GM18907 (cell line): Measurements from ENCODE around the gene HMCES.

ENCODE experiments used
- ATAC-seq: cut with Tn5 transposase; IDR thresholded peaks from one replicate; pipeline ENCODE4 v1.9.1; 2021; ENCODE audit warnings: mild to moderate bottlenecking, moderate library complexity; ENCODE audit not compliant: unreplicated experiment

HMCES gene

GRCh38 chr3:129304146-129304961, 25.7 kb downstream of the HMCES start:
- ATAC-seq = no peak

DNA sequence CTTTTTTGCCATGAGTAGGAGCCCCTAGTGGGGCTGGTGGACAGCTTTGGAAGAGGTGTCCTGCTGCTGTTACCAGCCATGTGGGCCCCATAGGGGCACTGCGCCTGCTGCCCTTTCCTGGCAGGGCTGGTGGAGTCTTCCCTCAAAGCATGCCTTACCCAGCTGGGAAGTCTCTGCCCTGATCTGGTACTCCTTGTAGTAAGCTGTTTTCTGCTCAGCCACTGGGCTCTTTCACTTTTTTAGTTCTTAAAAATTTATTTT, 26.2 kb downstream of the HMCES start:
- ATAC-seq = no peak

- ATAC-seq = no peak
These were observed 27.0 kb downstream of the HMCES start for GRCh38 chr3:129305592-129306091.

DNA sequence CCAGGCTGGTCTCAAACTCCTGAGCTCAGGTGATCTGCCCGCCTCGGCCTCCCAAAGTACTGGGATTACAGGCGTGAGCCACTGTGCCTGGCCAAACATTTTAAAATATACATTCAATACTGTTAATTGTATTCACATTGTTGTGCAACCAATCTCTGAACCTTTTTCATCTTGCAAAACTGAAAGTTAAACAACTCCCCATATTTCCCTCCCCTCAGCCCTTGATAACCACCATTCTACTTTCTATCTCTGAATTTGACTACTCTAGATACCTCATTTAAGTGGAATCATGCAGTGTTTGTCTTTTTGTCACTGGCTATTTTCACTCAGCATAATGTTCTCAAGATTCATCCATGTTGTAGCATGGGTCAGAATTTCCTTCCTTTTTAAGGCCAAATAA, 30.0 kb downstream of the HMCES start:
- no peak for ATAC-seq

DNA sequence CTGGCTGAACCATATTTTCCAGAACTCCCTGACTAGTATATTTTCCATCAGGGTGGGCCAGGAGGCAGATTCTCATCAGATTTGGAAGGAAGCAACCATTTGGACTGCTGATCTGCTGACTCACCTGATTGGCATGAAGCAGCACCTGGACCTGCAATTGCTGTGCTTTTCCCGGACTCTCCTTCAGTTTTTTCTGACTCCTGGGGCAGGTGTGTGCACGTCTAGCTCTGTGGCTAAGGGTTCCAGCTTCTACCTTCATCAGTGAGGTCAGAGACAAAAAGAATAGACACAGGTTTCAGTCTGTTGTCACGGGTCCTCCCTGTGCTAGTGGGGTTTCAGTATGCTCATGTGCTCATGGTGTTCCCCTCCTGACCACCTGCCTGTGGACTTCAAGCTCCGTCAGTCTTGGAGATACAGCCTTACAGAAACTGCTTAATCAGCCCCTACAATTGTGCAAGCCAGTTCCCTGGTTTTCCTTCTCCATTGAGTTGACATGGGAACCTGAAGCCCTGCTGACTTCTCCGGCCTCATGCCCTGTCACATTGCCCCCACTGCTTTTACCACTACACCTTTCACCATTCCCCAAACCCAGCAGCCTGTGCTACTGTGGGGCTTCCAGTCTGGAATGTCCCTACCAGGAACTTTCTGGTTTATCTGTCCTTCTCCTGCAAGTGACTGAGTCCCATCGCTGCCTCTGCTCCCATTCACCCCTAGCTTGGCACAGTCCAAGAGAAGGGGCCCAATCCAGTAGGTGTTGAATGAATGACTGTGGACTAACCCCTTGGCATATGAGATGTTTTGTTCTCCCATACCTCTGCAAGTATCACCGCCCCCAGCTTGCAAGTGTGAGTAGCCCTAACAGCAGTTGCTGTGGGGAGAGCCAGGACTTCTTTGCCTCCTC, 31.7 kb downstream of the HMCES start:
- ATAC-seq = no peak

- no peak for ATAC-seq
These were observed 32.6 kb downstream of the HMCES start for GRCh38 chr3:129311054-129311902.

DNA sequence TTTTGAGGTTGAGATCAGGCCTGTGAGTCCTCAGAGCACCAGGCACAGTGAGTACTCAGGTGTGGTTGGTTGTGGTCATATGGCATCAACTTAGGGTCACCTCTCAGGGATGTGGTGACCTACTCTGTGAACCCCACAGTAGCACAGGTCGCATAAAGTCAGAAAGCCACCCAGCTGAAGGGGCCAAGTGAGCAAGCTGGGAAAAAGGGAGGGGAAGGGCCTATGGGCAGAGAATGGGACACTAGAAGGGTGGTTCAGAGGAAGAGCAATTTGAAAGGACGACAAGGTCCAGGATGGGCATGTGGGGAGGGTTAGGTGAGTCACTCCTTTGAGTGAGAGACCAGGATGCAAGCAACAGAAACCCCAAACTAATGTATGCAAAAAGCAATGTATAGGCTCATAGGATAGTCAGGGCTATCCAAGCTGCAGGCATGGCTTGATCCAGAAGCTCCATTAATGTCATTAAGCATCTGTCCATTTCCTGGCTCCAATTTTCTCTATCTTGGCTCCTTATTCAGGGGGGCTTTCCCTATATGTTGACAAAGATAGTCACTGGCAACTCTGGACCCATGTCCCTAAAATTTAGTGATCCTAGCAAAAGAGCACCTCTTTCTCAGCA, 33.5 kb downstream of the HMCES start:
- no peak for ATAC-seq

- no peak for ATAC-seq
These were observed 34.2 kb downstream of the HMCES start for GRCh38 chr3:129312671-129313414.

GRCh38 chr3:129313415-129313664, 34.7 kb downstream of the HMCES start:
- no peak for ATAC-seq

DNA sequence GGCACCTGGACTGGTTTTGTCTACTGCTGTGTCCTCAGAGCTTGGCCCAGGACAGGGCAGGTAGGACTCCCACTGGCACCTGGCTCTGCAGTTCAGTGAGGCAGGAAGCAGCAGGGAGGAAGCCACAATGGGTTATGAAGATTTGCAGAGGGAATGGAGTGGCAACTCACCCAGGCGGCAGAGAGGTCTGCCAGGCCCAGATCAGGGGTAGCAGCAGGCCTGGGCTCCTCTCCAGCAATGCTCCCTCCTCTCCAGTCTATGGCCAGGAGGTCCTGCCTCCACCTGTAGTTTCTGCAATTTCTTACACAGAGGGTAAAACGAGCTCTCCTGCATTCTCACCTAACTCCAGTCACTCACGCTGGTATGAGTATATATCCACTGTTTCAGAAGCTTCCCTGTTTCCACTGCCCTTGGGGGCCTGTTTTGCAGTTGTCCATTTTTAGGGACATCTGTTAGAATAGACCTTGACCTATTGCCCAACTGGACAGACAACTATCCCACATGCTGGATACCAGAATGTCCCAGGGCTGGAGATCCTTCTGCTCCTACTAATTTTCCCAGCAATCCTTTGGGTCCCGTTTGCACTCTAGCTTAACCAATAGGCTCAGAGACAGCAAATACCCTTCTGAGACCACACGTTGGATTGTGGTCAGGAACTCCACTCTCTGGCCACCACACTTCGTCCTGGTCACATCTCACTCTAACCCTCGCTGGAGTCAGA, 35.2 kb downstream of the HMCES start:
- no peak for ATAC-seq

- peak; percentile 33 for ATAC-seq
These were observed 35.9 kb downstream of the HMCES start for GRCh38 chr3:129314386-129315222.

GRCh38 chr3:129315223-129315997, 36.7 kb downstream of the HMCES start:
- no peak for ATAC-seq

GRCh38 chr3:129315998-129316247, 37.3 kb downstream of the HMCES start:
- no peak for ATAC-seq

- ATAC-seq = peak; percentile 38
These were observed 37.8 kb downstream of the HMCES start for GRCh38 chr3:129316248-129317013.

DNA sequence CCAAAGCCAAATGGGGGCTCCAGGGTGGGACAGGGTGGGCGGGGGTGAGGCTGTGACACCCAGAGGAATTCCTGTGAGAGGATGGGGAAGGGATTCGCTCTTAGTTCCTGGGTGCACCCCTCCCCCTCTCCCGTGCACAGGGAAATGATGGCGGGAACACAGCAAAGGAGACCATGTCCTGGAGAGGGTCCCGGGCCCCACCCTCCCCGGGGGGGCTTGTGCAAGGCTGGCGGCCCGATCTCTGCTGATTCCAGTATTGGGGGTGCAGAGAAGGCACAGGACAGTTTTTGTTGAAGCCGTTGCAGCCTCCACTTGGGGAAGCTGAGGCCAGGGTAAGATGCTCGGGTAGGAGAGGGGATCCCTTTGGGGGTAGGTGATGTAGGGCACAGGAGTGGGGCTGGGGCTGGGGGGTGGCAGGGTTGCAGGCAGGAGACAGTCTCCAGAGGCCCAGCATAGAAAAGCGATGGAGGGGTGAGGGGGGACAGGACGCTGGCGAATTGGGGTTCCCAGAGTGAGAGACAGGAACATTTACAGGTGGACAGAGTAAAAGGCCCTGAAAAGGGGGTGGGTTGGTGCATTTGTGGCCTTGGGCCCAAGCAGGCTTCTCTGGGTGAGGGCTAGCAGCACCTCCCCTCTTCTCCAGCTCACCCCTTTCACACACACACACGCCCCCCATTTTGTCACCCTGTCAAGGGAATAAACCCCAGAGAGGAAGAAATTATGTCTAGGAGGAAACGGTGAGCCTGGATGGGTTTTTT, 38.5 kb downstream of the HMCES start:
- no peak for ATAC-seq

DNA sequence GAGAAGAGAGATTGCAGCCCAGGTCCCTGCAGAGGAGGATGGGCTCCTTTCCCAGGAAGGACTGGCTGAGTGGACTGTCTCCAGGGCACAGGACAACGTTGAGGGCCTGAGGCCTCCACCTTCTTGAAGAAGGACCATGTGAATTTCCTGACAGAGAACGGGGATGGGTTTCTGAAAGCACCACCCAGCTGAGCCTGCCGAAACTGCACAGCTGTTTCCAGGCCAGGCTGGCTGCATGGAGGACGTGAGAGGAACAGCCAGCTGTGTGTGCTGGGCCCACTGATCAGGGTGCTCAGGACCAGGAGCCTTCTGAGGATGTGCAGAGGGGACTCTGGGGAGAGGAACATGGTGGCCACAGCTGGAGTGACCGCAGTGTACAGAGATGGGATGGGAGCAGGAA, 39.2 kb downstream of the HMCES start:
- ATAC-seq = no peak

GRCh38 chr3:129318921-129319320, 40.3 kb downstream of the HMCES start:
- ATAC-seq = no peak
